EH (cell line): ENCODE results near the gene TMEM37.
"Not testable (repeated sequence)": the region's sequence is repeated elsewhere in the genome, so short reads cannot be mapped to it uniquely, and the experiment has no call there.

ENCODE experiments used
- DNase-seq: peaks from one replicate; pipeline ENCODE4 v3.0.0-alpha.2; 2015; ENCODE audit warnings: low read depth

The TMEM37 gene, protein sequence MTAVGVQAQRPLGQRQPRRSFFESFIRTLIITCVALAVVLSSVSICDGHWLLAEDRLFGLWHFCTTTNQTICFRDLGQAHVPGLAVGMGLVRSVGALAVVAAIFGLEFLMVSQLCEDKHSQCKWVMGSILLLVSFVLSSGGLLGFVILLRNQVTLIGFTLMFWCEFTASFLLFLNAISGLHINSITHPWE

DNA sequence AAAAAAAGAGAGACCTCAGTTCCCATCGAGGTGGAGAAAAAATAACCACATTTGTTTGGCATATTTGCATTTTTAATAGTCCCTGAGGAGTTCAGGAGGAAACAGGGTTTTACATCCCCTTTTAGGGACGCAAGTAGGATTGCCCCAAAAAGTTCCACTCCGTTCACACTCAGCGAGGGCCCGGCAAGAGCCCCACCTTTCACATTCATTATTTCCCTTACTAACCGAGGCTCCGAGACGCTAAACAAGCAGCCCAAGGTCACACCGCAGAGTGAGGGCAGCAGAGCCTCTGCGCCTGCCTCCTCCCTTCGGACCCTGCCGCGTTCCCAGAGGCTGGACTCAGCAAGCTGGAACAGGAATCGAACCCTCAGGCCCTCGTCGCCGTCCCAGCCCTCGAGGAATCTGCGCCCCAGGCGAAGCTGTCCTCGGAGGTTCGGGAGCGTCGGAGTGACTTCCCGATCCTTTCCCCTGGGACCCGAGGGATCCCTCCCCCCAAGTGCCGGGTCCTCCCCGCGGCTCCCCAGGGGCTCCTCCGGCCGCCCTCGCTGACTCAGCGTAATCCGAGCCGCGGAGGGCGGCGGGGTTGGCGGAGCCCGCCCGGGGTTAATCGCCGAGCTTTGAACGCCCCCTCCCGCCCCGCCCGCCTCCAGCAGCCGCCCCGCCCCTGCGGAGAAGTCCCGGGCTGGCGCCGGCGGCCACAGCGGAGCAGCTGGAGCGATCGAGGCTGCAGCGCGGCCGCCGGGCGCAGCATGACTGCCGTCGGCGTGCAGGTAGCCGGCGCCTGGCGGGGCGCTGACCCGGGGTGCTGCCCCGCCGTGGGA is at the start of gene TMEM37:
Gene TMEM37 (plus strand): TSS at position 700 of the 821 bp plus-strand sequence. CDS start 50 bp downstream, at position 750.
- peak; percentile 68 for DNase-seq

DNA sequence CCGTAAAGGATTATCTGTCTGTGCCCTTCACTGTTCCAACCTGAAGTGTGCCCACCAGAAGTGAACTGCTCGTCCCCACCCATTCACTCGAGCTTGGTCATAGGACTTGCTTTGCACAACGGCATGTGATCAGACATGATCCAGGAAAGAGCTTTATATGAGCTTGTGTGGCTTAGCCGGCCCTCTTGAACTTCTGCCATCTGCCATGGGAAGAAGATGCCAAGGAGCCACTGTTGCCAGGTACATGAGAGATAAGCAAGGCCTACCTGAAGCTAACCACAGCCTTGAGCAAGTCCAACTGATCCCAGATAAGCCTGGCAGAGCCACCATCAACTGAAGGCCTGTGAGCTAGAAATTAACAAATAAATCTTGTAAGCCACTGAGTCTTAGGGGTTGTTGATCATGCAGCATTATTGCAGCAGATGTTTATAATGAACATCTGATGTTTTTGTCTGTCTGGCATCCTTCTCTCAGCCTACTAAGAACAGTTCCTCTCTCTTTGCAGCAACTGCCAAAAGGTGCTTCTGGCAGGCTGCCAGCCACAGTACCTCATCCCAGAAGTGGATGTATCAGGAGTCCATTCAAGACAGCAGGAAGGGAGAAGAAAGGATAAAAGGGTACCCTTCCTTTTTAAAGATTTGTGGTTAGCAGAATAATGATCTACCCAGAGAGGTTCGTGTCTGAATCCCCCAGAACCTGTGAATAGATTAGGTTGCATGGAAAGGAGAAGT is 48.1 kb upstream of the TMEM37 start:
- DNase-seq: no peak

DNA sequence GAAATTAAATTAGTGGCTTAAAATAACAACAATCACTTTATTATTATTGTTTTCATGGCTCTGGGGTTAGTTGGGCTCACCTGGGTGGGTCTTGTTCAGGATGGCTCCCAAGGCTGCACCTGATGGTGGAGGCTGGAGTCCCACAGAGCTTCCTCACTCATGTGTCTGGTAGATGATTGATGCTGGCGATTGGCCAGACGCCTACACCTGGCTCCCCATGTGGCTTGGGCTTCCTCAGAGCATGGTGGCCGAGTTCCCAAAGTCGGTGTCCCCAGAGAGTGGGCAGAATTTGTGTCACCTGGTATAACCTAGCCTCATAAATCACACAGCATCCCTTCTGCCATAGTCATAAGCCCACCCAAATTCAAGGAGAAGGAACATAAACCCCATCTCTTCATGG is 46.7 kb upstream of the TMEM37 start:
- no peak for DNase-seq

DNA sequence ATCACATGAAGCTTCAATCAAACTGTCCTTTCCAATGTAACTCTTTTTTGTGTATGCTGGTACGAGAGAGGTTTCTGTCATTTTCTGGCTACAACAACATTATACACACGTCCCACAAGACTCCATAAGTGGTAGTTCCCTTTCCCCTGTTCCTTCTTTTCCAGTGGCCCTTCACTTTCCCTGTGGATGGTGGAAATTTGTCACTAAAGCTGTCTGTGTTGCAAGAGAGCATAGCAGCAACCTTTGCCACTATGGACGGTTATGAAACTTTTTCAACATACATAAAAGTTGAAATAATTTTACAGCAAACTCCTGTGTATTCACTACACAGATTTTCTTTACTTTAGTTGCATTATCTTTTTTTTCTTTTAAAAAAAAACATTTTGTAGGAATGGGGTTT is 46.2 kb upstream of the TMEM37 start:
- no peak for DNase-seq

DNA sequence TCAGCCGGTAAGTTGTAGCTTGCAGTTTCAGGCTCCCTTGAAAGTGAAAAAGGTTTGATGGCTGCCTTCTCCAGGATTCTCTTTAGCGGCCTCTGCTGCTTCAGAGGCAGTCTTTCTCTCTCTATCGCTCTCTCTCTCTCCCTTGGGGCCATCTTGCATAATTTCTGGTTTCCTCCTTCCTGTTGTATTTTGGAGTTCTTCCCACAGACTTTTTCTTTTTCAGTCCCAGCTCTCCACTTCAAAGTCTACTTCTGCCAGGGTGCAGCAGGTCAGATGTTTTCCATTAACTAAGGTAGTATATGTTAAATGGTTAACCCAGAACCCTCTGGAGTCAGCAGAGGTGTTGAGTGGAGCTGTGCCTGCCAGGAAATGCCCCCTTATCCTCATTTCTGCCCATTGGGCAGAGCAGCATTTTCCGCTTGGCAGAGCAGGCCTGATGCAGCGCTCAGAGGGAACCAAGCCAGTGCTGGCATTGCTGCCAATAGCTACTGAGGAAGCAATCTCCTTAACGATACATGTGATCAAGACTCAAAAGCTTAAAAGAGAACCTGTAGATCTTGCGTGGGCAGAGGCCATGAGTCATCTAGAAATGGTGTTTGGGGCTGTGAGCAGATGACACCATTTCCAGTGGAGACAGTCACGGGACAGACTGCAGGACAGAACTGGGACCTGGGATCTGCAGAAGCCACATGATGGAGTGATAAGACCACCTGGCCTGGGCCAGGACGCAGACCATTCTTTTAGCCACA is 44.1 kb upstream of the TMEM37 start:
- DNase-seq: peak; percentile 52

DNA sequence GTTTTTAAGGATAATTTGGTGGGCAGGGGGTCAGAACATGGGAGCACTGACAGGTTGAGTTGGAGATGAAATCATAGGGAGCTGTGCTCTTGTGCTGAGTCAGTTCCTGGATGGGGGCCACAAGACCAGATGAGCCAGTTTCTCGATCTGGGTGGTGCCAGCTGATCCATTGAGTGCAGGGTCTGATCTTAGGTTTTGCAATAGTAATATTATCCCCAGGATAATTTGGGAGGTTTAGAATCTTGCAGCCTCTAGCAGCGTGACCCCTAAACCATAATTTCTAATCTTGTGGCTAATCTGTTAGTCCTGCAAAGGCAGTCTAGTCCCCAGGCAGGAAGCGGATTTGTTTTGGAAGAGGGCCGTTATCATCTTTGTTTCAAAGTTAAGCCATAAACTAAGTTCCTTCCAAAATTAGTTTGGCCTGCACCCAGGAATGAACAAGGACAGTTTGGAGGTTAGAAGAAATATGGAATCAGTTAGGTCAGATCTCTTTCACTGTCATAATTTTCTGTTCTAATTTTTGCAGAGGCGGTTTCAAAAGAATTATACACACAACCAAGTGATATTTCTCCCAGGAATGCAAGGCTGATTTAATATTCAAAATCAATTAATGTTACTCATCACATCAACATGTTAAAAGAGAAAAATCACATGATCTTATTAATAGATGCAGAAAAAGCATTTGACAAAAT is 41.9 kb upstream of the TMEM37 start:
- peak; percentile 52 for DNase-seq

DNA sequence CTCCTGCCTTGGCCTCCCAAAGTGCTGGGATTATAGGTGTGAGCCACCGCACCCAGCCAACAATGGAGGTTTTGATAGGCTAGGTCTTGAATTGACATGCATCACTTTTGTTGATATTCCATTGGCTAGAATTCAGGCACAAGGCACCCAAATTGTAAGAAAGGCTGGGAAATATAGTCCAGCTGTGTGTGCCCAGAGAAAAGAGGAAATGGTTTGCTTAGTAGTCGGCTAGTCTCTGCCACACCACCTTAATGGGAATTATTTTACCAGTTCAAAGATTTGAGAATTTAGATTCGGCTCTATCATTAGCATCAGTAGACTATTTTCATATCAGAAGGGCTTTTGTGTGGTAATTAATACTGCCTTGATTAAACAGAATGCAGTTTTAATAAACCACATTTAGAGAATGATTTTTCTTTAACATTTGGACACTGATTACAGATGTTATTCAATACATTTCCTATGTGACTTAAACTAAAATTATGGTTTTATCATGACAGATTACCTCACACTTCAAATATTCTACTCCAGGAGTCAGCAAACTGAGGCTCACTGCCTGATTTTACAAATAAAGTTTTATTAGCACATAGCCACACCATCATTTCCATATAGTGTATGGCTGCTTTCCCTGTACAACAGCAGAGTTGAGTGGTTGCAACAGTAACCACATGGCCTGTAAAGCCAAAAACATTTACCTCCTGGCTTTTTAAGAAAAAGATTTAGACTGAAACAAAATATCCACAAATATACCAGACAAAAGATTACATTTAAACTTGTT is 37.5 kb upstream of the TMEM37 start:
- DNase-seq: no peak

DNA sequence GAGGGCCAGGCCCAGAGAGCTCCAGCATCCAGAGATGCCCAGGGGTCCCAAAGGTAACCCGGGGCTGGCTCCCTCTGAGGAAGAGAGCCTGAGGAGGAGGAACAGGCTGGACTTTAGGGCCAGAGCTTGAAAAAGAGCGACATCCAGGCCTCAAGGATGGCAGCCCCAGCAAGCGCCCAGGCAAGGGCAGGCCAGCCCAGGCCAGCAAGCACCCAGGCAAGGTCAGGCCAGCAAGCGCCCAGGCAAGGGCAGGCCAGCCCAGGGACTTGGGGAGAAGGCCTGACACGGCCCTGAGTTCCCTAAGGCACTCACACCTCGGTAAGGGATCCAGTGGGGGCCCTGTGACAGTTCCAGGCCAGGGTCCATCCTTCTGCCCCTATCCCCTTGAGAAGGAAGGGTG is 34.5 kb upstream of the TMEM37 start:
- DNase-seq: no peak

DNA sequence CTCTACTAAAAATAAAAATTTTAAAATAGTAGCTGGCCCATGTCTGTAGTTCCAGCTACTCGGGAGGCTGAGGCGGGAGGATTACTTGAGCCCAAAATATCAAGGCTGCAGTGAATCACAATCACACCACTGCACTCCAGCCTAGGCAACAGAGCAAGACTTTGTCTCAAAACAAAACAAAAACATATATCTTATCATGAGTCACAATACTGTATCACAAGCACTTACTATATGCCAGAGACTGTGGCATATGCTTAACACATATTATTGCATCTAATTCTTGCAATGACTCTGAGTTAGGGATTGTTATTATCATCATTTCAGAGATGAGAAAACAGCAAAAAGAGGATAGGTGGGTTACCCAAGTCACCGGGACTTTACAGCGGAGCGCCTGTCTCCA is 29.5 kb upstream of the TMEM37 start:
- DNase-seq: no peak

DNA sequence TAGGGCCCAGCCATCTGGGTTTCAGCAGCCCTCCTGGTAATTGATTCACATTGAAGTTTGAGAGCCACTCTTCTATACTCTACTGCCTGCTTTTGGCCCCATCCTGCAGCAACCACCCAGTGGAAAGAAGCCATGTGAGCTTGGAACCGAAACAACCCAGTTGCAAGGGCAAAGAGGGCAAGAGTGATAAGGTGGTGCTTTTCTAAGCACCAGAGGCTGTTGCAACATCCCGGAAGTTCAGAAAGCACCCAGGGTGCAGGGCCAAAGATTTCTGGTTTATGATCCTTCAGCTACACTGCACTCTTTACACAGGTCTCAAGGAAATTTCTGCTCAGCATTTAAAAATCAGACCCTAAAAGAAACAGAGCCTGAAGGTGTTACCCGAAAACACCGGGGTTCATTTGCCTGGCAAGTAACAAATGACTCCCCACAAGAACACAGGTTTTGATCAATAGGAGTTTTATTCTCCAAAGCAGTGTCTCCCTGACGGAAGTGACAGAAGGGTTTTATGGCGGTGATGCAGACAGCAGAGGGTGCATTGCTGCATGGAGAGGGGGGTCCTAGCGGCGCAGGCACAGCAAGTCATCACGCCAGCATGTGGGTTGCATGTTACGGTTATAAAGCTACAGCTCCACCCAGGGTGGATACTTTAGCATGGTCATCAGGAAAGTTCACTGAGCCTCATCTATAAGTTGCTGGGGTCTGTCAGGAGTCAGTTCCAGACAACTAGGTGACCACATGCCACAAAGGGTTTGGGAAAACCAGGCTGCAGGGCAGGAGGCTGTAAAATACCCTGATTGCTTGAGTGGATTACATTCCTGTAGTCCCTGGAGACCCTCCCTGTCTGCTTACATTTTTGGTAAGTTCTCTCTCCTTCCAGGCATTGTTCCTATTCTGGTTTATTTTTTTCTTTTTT is 28.8 kb upstream of the TMEM37 start:
- no peak for DNase-seq

DNA sequence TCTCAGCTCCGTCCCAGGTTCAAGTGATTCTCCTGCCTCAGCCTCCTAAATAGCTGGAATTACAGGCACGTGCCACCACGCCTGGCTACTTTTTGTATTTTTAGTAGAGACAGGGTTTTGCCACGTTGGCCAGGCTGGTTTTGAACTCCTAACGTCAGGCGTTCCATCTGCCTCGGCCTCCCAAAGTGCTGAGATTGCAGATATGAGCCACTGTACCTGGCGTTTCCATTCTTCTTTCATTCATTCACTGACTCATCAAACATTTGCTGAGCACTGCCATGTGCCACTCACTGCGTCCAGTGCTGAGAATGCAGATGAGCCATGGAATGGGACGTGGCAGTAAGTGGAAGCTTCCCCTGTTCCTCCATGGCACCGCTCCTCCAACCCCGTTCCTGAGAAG is 28.0 kb upstream of the TMEM37 start:
- DNase-seq: not testable (repeated sequence)

DNA sequence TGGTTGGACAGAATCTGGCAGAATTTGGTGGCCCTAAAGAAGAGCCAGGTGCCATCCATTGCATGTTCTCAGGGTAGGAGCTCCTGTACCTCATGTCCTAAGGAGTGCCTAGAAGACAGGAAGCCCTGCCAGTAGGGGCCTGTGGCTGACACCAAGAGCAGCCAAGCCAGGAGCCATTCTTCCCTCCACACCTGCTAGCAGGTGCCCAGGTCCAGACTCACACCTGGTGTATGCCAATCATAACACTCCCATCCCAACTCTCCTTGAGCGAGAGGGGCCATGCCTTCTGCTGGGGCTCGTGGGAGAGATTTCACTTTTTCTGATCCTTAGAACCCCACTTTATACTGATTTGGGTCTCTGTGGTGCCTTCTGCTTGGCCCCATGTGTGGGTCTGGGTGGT is 26.5 kb upstream of the TMEM37 start:
- no peak for DNase-seq

DNA sequence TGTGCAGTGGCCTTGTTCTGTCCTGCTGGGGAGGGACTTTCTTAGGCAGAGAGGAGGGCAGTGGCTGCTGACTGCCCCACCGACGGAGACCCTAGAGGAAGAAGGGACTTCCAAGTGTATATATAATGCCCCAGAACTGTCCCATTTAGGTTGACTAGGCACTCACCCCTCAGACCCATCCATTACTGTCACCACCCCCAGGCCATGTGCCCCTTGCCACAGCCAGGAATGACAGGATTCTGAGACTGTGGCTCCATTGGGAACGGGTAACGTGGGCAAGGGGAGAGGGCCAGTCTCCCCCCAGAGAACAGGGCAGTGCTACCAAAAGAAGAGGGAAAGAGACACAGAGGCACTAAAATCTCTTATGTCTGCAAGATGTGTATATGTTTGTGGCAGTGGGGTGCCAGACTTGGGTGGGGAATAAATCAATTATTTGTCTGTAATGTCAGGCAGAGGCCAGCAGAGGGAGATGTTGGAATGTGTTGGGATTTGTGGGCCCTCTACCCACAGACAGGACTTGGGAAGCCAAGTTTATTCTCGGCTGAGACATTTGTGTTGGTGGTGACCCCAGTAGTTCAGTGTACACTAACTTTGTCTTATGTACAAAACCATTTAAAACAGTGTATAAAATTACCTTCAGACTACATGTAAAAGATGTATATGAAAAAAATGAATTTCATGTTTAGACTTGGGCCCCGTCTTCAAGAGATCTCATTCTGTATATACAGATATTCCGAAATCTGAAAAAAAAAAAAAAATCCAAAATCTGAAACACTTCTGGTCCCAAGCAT is 24.0 kb upstream of the TMEM37 start:
- DNase-seq: peak; percentile 61

DNA sequence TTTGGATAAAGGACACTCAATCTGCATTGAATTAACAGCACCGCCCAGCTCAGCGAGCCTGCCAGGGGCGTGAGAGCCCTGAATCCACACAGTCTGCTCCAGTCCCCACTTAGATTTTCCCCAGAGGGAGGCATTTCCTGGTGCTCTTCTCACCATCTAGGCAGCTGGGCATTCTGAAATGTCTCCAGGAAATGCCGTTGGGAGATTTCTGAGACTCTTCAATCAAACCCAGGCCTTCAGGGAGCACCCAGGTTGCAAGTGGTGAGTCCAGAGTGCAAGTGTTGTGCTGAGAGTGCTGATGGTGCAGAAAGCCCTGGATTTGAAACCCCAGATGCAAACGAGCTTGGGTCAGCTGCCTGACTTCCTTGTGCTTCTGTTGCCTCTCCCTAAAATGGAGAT is 23.4 kb upstream of the TMEM37 start:
- DNase-seq: peak; percentile 13

DNA sequence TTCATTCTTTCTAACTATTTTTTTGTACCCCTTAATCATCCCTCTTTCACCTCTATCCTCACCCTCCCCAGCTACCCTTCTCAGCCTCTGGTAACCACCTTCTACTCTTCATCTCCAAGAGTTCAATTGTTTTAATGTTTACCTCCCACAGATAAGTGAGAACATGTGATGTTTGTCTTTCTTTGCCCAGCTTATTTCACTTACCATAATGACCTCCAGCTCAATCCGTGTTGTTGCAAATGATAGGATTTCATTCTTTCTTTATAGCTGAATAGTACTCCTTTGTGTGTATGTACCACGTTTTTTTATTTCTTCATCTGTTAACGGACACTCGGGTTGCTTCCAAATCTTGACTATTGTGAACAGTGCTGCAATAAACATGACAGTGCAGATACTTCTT is 22.1 kb upstream of the TMEM37 start:
- no peak for DNase-seq

DNA sequence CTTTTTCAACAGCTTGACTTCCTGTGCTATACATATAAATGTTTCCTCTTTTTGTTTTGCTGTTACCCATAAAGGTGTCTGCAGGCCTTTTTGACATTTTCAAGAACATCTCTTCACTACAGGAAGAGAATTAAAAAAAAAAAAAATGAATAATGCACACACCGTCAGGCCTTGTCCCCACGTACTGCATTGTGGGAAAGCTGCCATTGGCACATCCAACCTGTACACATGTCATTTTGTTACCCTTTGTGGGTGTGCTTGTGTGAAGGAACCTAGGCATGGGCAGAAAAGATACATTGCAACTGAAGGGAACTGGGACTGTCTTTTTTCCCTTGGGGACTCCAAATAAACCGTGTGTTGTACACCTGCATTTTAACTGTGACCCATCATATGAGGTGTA is 16.8 kb upstream of the TMEM37 start:
- no peak for DNase-seq

DNA sequence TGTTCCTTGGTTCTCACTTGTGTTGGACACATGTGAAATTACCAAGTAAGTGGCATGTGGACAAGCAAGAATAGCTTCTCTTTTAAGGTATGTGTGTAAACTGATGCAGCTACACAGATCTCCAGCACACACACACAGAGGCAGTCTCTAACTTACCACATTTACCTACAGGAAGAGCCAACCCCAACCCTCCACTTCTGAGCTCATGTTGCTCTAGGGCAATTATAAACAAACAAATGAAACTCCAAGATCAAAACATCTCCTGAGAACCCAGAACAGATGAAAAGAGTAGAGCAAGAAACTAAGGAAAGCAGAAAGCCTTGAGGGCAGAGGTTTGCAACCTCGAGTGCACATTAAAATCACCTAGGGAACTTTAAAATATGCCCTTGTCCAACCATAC is 16.0 kb upstream of the TMEM37 start:
- no peak for DNase-seq

DNA sequence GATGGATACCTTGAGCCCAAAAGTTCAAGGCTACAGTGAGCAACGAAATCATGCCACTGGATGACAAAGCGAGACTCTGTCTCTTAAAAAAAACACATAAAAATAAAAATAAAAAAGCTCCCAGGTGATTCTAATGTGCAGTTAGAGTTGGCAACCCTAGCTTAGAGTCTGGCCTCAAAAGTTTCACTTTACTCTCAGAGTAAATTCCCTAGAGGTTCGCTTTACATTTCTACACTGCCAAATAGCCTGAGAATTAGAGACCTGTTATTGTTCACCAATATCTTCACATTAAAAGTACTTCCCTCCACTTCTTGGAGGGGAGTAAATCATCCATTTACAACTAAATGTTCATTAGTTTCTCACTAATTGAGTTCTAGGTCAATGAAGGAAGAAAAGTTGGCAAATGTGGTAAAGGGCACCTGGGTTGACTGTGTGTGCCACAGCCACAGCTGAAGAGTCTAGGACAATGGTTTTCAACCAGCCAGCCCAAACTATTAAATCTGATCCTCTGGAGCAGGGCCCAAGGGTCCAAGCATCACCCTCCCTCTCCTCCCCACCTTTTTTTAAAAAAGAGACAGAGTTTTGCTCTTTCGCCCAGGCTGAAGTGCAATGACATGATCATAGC is 15.2 kb upstream of the TMEM37 start:
- no peak for DNase-seq

DNA sequence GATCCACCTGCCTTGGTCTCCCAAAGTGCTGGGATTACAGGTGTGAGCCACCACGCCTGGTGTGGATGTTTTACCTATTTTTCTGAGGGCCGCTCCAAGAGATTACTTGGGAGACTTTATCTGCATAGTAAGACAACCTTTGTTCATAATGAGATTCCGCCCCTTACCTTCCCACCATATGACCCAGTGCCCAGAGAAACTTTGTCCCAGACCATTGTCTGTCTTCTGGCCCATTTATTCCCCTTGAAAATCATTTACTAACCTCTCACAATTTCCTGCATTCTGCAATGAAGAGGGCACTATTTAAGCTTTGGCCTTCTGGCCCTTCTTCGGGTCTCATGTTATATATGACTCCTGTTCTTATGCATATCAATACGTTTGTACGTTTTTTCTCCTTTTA is 13.7 kb upstream of the TMEM37 start:
- no peak for DNase-seq
